ENCODE results near the gene GLG1. TPM values are rescaled to one million over a fixed set of nuclear protein-coding genes. Genes with fewer than 3 reads are reported as not detected.
"Not testable (repeated sequence)": the region's sequence is repeated elsewhere in the genome, so short reads cannot be mapped to it uniquely, and the experiment has no call there.

GLG1 gene
- total RNA-seq (2014; rRNA removed; shearing (Covaris generic)): 47.3 and 78.4 TPM in 2 replicates

DNA sequence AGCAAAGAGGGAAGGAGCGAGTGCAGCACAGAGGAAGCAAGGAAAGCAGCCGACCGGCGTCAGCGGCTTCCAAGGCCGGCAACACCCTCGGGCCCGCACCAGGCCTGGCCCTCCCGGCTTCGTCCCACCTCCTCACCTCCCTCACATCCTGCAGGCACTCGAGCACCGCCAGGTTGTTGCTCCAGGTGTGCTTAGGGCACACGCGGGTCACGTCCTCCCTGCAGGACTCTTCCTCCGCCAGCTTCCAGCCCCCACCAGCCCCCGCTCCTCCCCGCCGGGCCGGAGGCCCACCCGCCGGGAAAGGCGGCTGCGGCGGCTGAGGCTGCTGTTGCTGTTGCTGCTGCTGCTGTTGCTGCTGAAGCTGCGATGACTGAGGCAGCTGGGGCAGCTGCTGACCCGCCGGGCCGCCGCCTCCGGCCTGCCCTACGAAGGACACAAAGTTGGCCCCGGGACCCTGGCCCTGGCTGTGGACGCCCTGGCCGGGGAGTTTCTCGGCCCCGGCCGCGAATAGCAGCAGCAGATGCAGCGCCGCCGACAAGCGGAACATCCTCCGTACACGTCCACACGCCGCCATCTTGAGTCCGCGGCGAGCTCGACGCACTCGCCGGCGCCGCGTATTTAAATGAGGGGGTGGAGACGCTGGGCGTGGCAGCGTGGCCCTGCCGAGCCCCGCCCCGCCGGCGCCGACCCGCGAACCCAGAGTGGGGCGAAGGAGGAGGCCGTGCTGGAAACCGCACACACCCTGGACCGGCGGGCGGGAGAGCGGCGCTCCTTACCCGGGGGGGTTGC lies at the start of gene GLG1:
GLG1 (minus strand) TSS at position 594 of the 789 bp plus-strand sequence; CDS start at position 574, 20 bp downstream.
- peak; percentile 92 for DNase-seq (ENCODE audit: low spot score)
- in situ Hi-C loops (cut with HindIII; ENCODE audit: low sequenced_read_pairs): no loop called here

DNA sequence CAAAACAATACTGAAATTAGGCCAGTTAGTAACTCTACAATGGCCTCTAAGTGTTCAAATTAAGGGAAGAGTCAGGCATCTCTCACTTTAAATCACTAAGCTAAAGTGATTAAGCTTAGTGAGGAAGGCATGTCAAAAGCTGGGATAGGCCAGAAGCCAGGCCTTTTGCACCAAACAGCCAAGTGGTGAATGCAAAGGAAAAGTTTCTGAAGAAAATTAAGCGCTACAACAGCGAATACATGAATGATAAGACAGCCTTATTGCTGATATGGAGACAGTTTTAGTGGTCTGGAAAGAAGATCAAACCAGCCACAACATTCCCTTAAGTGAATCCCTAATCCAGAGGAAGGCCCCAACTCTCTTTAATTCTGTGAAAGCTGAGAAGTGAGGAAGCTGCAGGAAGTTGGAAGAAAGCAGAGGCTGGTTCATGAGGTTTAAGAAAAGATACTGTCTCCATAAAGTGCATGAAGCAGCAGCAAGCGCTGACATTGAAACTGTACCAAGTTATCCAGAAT lies 47.7 kb upstream of the GLG1 start:
- DNase-seq (ENCODE audit: low spot score): no peak
- in situ Hi-C loops (cut with HindIII; ENCODE audit: low sequenced_read_pairs): loop anchor here (5.0 kb wide), 1 partner anchor 88 kb away; no protein-coding TSS in a partner anchor

DNA sequence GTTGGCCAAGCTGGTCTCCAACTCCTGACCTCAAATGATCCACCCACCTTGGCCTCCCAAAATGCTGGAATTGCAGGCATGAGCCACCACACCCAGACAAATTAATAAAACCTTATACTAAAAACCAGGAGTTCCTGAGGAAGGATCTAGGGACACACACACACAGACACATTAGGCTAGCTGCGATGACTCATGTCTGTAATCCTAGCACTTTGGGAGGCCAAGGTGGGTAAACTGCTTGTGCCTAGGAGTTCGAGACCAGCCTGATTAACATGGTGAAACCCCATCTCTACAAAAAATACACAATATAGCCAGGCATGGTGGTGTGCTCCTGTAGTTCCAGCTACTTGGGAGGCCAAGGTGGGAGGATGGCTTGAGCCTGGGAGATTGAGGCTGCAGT lies 46.0 kb upstream of the GLG1 start:
- DNase-seq (ENCODE audit: low spot score): not testable (repeated sequence)
- in situ Hi-C loops (cut with HindIII; ENCODE audit: low sequenced_read_pairs): loop anchor here (5.0 kb wide), 1 partner anchor 89 kb away; no protein-coding TSS in a partner anchor

DNA sequence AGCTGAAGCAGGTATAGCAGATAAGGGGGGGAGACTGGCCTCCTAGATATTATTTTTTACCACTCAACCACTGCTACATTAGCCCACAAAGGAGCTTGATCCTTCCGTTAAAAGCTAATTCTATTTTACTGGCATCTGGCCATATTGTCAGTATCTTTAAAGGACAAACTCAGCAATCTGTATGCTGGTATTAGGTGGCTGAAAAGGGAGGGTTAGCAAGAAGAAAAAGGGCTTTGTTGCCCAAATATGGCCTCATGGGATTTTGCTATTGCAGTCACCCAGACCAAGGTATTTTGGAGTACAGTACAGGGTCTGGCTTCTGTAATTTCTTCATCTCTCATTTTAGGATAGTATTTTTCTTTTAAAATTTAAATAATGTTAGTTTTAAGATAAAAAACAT lies 45.3 kb upstream of the GLG1 start:
- no peak for DNase-seq (ENCODE audit: low spot score)
- in situ Hi-C loops (cut with HindIII; ENCODE audit: low sequenced_read_pairs): loop anchor here (5.0 kb wide), 1 partner anchor 90 kb away; no protein-coding TSS in a partner anchor

DNA sequence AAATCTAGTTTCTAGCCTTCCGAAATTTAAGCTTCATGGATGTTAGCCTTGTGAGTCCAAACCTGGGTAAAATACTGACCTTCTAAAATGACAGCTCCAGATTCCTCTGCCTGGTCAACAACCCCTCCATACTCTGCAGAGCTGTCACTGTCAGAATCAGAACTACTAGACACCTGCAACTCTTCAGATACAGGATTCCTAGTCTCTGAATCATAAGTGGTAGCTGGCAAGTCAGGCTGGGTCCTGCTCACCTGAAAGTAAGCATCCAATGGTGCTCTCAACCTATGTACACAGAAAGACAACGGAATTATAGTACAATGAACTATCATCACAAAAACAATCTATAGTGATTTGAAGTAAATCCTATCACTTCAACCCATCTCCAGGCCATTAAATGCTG lies 44.9 kb upstream of the GLG1 start:
- no peak for DNase-seq (ENCODE audit: low spot score)
- in situ Hi-C loops (cut with HindIII; ENCODE audit: low sequenced_read_pairs): loop anchor here (5.0 kb wide), 1 partner anchor 90 kb away; no protein-coding TSS in a partner anchor

DNA sequence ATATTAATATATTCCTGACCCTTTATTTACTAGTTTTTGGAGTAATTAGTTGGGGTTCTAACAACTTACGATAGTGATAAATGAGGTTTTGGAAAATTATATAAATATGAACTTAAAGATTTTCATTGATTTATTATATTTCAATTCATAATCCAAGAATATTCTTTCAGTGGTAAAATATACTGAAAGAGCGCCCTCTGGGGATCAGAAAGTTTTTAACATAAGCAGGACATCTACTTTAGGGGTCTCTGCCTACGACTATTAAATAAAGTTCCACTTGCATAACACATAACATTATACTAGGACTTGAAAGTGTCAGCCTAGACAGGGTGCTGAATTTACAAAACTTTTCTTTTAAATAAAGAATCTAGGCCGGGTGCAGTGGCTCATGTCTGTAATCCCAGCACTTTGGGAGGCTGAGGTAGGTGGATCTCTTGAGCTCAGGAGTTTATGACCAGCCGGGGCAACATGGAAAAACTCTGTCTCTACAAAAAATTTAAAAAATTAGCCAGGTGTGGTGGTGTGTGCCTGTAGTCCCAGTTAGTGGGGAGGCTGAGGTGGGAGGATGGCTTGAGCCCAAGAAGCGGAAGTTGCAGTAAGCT lies 44.2 kb upstream of the GLG1 start:
- in situ Hi-C loops (cut with HindIII; ENCODE audit: low sequenced_read_pairs): loop anchor here (5.0 kb wide), 1 partner anchor 91 kb away; no protein-coding TSS in a partner anchor
- peak; percentile 11 for DNase-seq (ENCODE audit: low spot score)

DNA sequence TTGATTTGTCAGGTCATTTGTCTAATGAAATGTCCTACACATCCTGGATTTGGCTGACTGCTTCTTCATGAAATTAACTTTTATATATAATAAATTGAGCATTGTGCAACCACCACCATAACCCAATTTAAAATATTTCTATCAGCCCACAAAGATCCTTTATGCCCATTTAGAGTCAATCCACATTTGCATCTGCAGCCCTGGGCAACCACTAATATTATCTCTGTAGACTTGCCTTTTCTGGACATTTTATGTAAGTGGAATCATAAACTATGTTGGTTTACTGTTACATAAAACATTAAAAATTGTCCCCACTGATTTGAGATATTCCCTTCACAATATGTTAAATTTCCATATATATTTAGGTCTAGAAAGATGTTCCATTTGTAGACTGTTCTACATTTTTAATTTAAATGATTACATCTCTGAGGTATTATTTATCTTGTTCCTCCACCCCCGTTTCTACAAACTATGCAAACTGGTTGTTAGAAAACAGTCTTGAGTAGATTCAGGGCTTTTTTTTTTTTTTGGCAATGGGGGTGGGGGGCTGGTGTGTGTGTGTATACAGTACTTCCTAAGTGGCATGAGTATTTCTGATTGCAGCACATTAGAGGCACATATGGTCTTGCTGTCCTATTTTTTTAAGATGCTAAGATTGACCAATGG lies 43.1 kb upstream of the GLG1 start:
- in situ Hi-C loops (cut with HindIII; ENCODE audit: low sequenced_read_pairs): loop anchor here (5.0 kb wide), 1 partner anchor 92 kb away; no protein-coding TSS in a partner anchor
- DNase-seq (ENCODE audit: low spot score): no peak

DNA sequence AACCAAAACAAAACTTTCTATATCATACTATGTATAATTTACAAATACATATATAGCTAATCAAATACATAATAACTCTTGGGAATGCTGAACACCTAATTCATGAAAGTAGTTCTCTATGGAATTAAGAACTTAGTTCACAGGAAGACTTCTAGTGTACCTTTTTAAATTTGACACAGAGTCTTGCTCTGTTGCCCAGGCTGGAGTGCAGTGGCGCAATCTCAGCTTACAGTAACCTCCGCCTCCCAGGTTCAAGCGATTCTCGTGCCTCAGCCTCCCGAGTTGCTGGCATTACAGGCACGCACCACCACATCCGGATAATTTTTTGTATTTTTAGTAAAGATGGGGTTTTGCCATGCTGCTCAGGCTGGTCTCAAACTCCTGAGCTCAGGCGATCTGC lies 35.1 kb upstream of the GLG1 start:
- in situ Hi-C loops (cut with HindIII; ENCODE audit: low sequenced_read_pairs): no loop called here
- DNase-seq (ENCODE audit: low spot score): no peak

DNA sequence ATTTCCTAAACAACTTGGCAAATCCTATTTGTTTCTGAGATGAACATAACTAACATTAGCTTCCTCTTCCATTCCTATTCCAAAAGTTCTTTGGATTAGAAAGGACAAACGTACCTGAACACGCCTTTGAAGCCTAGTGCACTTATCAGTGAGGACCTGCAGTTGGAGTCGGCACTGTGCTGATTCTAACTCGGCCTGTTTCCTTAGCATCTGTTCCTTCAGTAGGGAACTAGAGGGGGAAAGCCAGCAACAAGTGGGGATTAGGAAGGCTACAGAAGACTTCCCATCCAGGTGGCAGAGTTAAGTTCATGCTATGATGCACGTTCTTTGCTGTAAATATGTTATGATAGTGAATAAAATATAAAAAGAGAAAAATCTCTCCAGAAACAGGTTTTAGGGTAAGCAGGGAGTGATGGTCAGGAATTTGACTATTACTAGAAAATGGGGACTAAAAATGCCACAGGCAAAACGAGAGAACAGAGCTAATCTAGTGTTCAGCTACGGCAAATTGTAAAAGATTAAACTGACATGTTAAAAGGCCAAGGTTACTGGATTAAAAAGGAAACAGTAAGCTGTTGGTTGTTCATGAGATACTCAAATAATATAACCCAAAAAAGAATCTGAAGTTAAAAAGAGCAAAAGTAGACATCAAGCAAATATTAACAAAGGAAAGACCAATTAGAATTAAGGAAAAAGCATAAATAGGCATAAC lies 31.0 kb upstream of the GLG1 start:
- in situ Hi-C loops (cut with HindIII; ENCODE audit: low sequenced_read_pairs): no loop called here
- no peak for DNase-seq (ENCODE audit: low spot score)

DNA sequence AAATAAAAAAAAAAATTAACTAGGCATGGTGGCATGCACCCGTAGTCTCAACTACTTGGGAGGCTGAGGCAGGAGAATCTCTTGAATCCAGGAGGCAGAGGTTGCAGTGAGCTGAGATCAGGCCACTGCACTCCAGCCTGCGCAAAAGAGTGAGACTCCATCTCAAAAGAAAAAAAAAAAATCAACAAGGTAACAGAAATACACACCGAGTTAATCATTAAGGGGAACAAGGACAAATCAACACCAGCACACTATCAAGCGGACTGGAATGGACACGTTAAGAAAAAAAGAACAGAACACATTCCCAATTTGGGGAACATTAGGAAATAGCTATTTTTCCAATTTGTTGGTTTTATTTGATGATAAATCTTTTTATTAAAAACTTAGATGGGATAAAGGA lies 28.4 kb upstream of the GLG1 start:
- in situ Hi-C loops (cut with HindIII; ENCODE audit: low sequenced_read_pairs): no loop called here
- no peak for DNase-seq (ENCODE audit: low spot score)

DNA sequence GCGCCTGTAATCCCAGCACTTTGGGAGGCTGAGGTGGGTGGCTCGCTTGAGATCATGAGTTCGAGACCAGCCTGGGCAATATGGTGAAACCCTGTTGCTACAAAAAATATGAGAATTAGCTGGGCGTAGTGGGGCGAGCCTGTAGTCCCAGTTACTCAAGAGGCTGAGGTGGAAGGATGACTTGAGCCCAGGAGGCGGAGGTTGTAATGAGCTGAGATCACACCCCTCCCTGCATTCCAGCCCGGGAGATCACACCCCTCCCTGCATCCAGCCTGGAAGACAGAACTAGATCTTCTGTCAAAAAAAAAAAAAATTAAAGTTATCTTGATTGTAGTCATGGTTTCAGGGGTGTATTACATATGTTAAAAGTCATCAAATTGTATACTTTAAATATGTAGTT lies 26.8 kb upstream of the GLG1 start:
- in situ Hi-C loops (cut with HindIII; ENCODE audit: low sequenced_read_pairs): no loop called here
- DNase-seq (ENCODE audit: low spot score): no peak

DNA sequence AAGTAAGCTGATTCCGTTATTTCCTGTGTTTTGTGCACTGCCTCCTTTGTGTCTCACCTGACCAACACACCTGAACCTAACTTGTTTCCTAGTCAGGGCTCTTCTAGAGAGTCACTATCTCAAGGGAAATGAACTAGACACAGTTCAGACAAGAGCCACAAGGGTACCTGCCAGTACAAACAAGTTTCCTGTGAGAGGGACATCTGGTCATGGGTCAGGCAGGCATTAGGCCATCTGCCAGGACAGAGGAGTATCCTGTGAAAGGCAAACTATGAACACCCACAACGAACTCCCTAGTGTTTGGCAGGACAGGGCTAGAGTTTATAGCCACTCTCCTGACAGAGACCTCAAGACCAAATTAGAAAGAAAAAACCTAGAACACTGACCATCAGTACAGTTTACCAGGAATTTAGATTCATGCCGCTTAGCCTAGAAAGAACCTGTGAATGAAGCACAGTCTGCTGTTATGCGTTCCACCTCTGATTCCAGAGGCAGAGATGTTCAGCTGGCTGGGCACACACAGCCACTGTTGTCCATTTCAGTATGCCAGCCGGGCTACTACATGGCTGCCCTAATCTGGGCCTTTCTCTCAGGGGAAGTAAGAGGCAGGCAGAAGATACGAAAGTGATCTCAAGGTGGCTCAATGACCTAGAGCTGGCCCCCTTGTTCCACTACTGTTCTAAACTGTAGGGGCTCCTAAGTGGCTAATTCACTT lies 20.7 kb upstream of the GLG1 start:
- in situ Hi-C loops (cut with HindIII; ENCODE audit: low sequenced_read_pairs): no loop called here
- no peak for DNase-seq (ENCODE audit: low spot score)

DNA sequence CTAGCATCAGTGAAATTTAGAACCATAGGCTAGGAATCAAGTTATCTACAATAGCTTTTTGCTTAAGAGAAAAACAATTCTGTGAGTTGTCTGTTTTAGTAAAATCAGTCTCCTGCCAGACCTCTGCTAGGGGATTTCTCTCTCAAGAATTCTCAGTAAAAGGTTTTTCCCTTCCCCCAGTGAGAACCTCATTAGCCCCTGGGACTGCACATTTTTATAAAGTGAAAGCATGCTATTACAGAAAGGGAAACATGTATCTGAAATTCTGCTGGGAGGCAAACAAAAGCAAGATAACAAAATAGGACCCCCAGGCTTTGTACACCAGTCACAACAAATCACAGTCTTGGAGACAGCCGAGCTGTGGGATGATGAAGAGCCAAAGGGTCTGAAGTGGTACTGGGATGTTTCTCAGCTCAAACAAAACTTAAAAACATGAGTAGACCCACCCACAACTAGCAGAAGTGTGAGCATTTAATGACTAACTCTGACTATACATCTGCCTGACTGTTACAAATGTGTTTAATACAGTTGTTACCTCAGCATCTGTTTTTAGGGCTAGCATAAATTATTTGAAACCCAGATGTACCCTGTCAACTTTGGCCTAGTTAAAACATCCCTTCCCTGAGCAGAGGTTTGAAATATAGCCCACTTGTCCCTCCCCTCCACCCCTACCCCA lies 20.0 kb upstream of the GLG1 start:
- no peak for DNase-seq (ENCODE audit: low spot score)
- in situ Hi-C loops (cut with HindIII; ENCODE audit: low sequenced_read_pairs): no loop called here

DNA sequence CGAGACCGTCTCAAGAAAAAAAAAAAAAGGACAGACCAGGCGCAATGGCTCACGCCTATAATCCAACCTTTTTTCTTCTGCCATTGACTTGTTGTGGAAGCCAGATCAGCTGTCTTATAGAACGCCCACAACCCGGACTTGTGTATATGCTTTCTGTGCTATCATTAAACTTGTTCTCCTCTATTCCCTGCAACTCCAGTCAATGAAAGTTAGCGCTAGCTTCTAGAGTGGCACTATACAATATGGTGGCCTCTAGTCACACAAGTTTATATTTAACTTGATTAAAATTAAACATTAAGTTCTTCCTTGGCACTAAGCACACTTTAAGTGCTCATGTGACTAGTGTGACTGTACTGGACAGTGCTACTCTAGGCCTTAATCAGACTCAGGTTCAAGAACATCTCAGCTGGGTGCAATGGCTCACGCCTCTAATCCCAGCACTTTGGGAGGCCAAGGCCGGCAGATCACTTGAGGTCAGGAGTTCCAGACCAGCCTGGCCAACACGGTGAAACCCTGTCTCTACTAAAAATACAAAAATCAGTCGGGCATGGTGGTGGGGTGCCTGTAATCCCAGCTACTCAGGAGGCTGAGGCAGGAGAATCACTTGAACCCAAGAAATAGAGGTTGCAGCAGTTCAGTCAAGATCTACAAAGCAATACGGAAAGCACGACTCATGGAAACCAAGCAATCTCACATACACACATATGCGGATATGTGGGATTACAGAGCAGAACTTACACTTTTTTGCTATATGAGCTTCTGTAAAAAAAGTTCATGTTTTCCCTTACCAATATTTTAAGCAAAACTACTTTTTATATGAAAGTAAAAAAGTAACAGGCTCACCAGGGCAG lies 18.8 kb upstream of the GLG1 start:
- no peak for DNase-seq (ENCODE audit: low spot score)
- in situ Hi-C loops (cut with HindIII; ENCODE audit: low sequenced_read_pairs): no loop called here

DNA sequence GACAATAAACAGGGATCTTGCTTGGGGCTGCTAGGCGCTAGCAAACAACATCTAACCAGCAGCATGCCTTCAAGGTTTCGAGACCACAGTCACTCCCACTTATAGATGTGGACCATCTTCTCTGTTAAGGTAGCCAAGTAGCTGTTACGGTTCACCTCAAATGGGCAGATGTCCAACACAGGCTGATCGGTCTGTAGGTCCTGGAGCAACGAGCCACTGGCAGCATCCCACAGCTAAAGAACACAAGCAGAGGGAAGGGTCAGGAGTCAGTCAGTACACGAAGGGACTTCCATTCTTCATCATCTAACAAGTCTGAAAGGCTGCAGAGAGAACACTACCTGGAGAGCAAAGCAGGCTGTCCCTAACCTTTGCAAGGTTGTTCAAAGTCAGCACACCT lies 16.9 kb upstream of the GLG1 start:
- in situ Hi-C loops (cut with HindIII; ENCODE audit: low sequenced_read_pairs): no loop called here
- no peak for DNase-seq (ENCODE audit: low spot score)

DNA sequence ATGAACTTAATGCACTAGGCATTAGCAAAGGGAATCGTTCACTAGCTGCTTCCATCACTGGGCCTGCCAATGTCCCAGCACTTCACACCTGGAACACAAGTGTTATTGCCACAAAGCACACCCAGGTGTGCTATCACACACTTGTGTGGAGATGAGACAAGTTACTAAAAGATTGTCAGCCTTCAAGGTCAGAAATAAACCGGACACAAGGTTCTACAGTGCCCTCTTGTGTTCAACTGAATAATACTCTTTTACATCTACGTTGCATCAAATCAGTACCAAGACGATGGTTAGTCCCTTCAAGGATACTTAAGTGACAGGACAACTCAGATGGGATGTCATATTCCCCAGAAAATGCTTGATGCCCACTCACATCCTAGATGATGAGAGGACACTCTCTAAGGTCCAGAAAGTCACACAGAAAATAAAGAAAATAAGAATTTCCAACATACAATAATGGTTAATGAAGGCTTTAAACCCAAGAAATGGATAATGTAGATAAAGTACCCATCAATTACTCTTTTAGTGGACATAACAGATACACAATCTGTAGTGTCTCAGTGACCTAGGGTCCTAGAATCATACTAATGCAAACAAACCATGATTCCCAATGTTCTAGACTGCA lies 16.4 kb upstream of the GLG1 start:
- DNase-seq (ENCODE audit: low spot score): peak; percentile 76

DNA sequence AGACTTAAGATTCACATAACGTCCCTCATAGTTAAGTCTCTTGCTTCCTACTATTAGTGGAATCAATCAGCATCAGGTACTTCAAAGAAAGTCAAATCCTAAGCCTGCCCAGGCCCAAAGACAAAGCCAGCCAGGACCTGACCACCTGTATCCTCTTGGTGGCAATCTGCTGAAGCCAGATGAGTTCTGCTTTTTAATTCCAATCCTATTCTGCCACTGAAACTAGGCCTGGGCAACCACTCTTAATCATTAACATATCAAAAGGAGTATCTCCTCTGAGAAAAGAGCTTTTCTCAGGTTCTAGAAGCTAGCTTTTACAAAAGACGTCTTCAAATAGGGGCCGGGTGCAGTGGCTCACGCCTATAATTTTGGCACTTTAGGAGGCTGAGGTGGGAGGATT lies 15.1 kb upstream of the GLG1 start:
- in situ Hi-C loops (cut with HindIII; ENCODE audit: low sequenced_read_pairs): no loop called here

More for the DNA sequence above, 16.4 kb upstream of the GLG1 start:
- in situ Hi-C loops (cut with HindIII; ENCODE audit: low sequenced_read_pairs): no loop called here

More for the DNA sequence above, 15.1 kb upstream of the GLG1 start:
- no peak for DNase-seq (ENCODE audit: low spot score)

All from G401 (cell line).